H1 (cell line): ENCODE measurements around the gene DACH2. TPM values are rescaled to one million over a fixed set of nuclear protein-coding genes. Genes with fewer than 3 reads are reported as not detected.

ENCODE experiments used
- CTCF ChIA-PET: fragments of 300-600 bp; sonication (Branson Sonifier 250); formaldehyde crosslinking; loops from one replicate; lab custom pipeline; 2021; ENCODE audit not compliant: partially characterized antibody; lab: Charles Lee
- POLR2A ChIA-PET: fragments of 300-600 bp; sonication (Branson Sonifier 250); formaldehyde crosslinking; loops from one replicate; lab custom pipeline; 2021; ENCODE audit warnings: inconsistent platforms; ENCODE audit not compliant: partially characterized antibody; lab: Charles Lee
- DNase-seq, 2 experiments: peaks; one replicate each; pipeline versions ENCODE4 v3.0.0 to v3.0.0-alpha.2; 2010 to 2022; ENCODE audit warnings: low spot score in 2 of 2, low read depth in 1 of 2, mixed read lengths in 1 of 2
- FAIRE-seq: peaks from 2 replicates; lab custom pipeline; 2011; peaks lifted over from hg19 to GRCh38; lab: Jason Lieb, UNC
- H2AFZ ChIP-seq: 2 replicates; pipeline ENCODE4 v1.8.1; 2012; ENCODE audit warnings: low read length, inconsistent platforms
- H2AK5ac ChIP-seq: 2 replicates; pipeline ENCODE4 v1.6.1; 2013; ENCODE audit warnings: low read depth, low read length
- H2BK120ac ChIP-seq: replicated peaks from 2 replicates; pipeline ENCODE3; 2013; ENCODE audit warnings: low read depth, low read length, inconsistent platforms
- H2BK12ac ChIP-seq: 2 replicates; pipeline ENCODE4 v1.6.1; 2013; ENCODE audit warnings: low read depth, low read length
- H2BK15ac ChIP-seq: 2 replicates; pipeline ENCODE4 v1.6.1; 2013; ENCODE audit warnings: low read length
- H2BK20ac ChIP-seq: 2 replicates; pipeline ENCODE4 v1.6.1; 2013; ENCODE audit warnings: low read length
- H2BK5ac ChIP-seq: 2 replicates; pipeline ENCODE4 v1.6.1; 2013; ENCODE audit warnings: low read depth, low read length
- H3K14ac ChIP-seq: 2 replicates; pipeline ENCODE4 v1.6.1; 2013; ENCODE audit warnings: inconsistent platforms; ENCODE audit not compliant: insufficient read length
- H3K18ac ChIP-seq: 2 replicates; pipeline ENCODE4 v1.6.1; 2013; ENCODE audit warnings: low read length; ENCODE audit errors: extremely low read depth
- H3K23ac ChIP-seq: 2 replicates; pipeline ENCODE4 v1.6.1; 2013; ENCODE audit warnings: inconsistent platforms; ENCODE audit not compliant: insufficient read length
- H3K23me2 ChIP-seq: 2 replicates; pipeline ENCODE4 v1.6.1; 2013; ENCODE audit warnings: low read depth, low read length
- H3K27ac ChIP-seq: 2 replicates; pipeline ENCODE4 v1.6.1; 2011; ENCODE audit warnings: low read depth, low read length, inconsistent platforms
- H3K27me3 ChIP-seq, 4 experiments: replicated peaks in 1 of 4; 1 replicate in 1 of 4; 2 replicates in 3 of 4; pipeline versions ENCODE4 v1.6.1 to v1.8.1; 2011 to 2013; ENCODE audit warnings: low read length in 3 of 4, mild to moderate bottlenecking in 3 of 4, inconsistent platforms in 2 of 4, mixed read lengths in 2 of 4, moderate library complexity in 1 of 4; ENCODE audit not compliant: control insufficient read depth in 3 of 4, insufficient read depth in 3 of 4; ENCODE audit errors: extremely low read depth in 1 of 4
- H3K36me3 ChIP-seq, 4 experiments: 2 replicates each; pipeline versions ENCODE4 v1.6.1 to v1.8.1; 2011 to 2013; ENCODE audit warnings: mild to moderate bottlenecking in 4 of 4, low read length in 3 of 4, moderate library complexity in 2 of 4, control low read depth in 1 of 4, inconsistent platforms in 1 of 4; ENCODE audit not compliant: insufficient read depth in 4 of 4, control insufficient read depth in 2 of 4
- H3K4ac ChIP-seq: replicated peaks from 2 replicates; pipeline ENCODE3; 2013; ENCODE audit warnings: low read length, low read depth, mixed read lengths, inconsistent platforms; ENCODE audit not compliant: insufficient read length
- H3K4me1 ChIP-seq, 4 experiments: replicated peaks in 1 of 4; 1 replicate in 1 of 4; 2 replicates in 3 of 4; pipeline versions ENCODE4 v1.6.1 to v1.8.1; 2011 to 2013; ENCODE audit warnings: low read length in 3 of 4, inconsistent platforms in 2 of 4, mixed read lengths in 1 of 4; ENCODE audit not compliant: insufficient read depth in 4 of 4, control insufficient read depth in 3 of 4
- H3K4me2 ChIP-seq, 2 experiments: 2 replicates each; pipeline versions ENCODE4 v1.6.1 to v1.8.1; 2011 to 2013; ENCODE audit warnings: low read depth in 2 of 2, low read length in 2 of 2, control low read depth in 1 of 2, inconsistent platforms in 1 of 2, mild to moderate bottlenecking in 1 of 2; ENCODE audit not compliant: insufficient read depth in 1 of 2
- H3K4me3 ChIP-seq, 4 experiments: fragments of 200-600, 300-600 bp in 1 of 4; sonication (generic), shearing (Covaris generic), sonication (Bioruptor Twin) in 1 of 4; 2 replicates each; pipeline versions ENCODE4 v1.5.1 to v1.8.1; 2011 to 2016; ENCODE audit warnings: low read length in 4 of 4, low read depth in 3 of 4, control low read depth in 2 of 4, inconsistent platforms in 2 of 4, mild to moderate bottlenecking in 2 of 4, mixed read lengths in 1 of 4, moderate library complexity in 1 of 4; ENCODE audit not compliant: insufficient read depth in 2 of 4; ENCODE audit errors: extremely low read depth in 1 of 4
- H3K56ac ChIP-seq: replicated peaks from 2 replicates; pipeline ENCODE3; 2013; ENCODE audit warnings: low read depth, mild to moderate bottlenecking, mixed read lengths, low read length, inconsistent platforms; ENCODE audit not compliant: insufficient read length
- H3K79me1 ChIP-seq: 2 replicates; pipeline ENCODE4 v1.6.1; 2013; ENCODE audit warnings: low read depth, low read length, control low read depth
- H3K79me2 ChIP-seq, 2 experiments: 2 replicates each; pipeline versions ENCODE4 v1.6.1 to v1.8.1; 2012 to 2013; ENCODE audit warnings: low read length in 2 of 2, mild to moderate bottlenecking in 2 of 2, inconsistent platforms in 1 of 2; ENCODE audit not compliant: insufficient read depth in 2 of 2, control insufficient read depth in 1 of 2
- H3K9ac ChIP-seq, 4 experiments: replicated peaks in 1 of 4; 1 replicate in 1 of 4; 2 replicates in 3 of 4; pipeline versions ENCODE4 v1.6.1 to v1.8.1; 2011 to 2013; ENCODE audit warnings: low read depth in 3 of 4, low read length in 3 of 4, control low read depth in 2 of 4, mild to moderate bottlenecking in 2 of 4, moderate library complexity in 2 of 4, inconsistent platforms in 1 of 4; ENCODE audit errors: extremely low read depth in 1 of 4
- H3K9me3 ChIP-seq, 2 experiments: 2 replicates each; pipeline versions ENCODE4 v1.6.1 to v1.8.1; 2012 to 2013; ENCODE audit warnings: mild to moderate bottlenecking in 2 of 2, moderate library complexity in 2 of 2, control low read depth in 1 of 2, inconsistent platforms in 1 of 2, low read depth in 1 of 2, low read length in 1 of 2, mixed read lengths in 1 of 2; ENCODE audit not compliant: insufficient read depth in 2 of 2
- H4K20me1 ChIP-seq, 2 experiments: replicated peaks in 1 of 2; 2 replicates each; pipeline versions ENCODE3 to v1.8.1; 2011 to 2013; ENCODE audit warnings: inconsistent platforms in 2 of 2, low read length in 2 of 2, mild to moderate bottlenecking in 1 of 2; ENCODE audit not compliant: insufficient read depth in 2 of 2, control insufficient read depth in 1 of 2
- H4K5ac ChIP-seq: 2 replicates; pipeline ENCODE4 v1.6.1; 2013; ENCODE audit warnings: low read length, low read depth, mixed read lengths, inconsistent platforms; ENCODE audit not compliant: insufficient read length
- H4K8ac ChIP-seq: 2 replicates; pipeline ENCODE4 v1.8.0; 2013; ENCODE audit warnings: mild to moderate bottlenecking, moderate library complexity, low read length, inconsistent platforms; ENCODE audit not compliant: insufficient read depth; ENCODE audit errors: extremely low read depth
- H4K91ac ChIP-seq: replicated peaks from 2 replicates; pipeline ENCODE3; 2013; ENCODE audit warnings: low read length, mixed read lengths, inconsistent platforms; ENCODE audit not compliant: insufficient read length
- BRCA1 ChIP-seq: IDR thresholded peaks from 2 replicates; pipeline ENCODE4 v1.6.1; 2012; ENCODE audit warnings: low read depth, low read length, improper control_type of control experiment
- CHD1 ChIP-seq: IDR thresholded peaks from 2 replicates; pipeline ENCODE4 v1.6.1; 2012; ENCODE audit warnings: low read depth, low read length, improper control_type of control experiment
- CHD2 ChIP-seq: IDR thresholded peaks from 2 replicates; pipeline ENCODE4 v1.6.1; 2012; ENCODE audit warnings: low read length, improper control_type of control experiment
- CREB1 ChIP-seq: IDR thresholded peaks from 2 replicates; pipeline ENCODE4 v1.6.1; 2012; ENCODE audit warnings: inconsistent platforms
- EP300 ChIP-seq, 2 experiments: IDR thresholded peaks; 1 replicate in 1 of 2; 2 replicates in 1 of 2; pipeline ENCODE4 v1.6.1; 2011 to 2012; ENCODE audit warnings: low read depth in 2 of 2, low read length in 2 of 2, mild to moderate bottlenecking in 2 of 2, borderline replicate concordance in 1 of 2, inconsistent platforms in 1 of 2, moderate library complexity in 1 of 2
- GABPA ChIP-seq: IDR thresholded peaks from 2 replicates; pipeline ENCODE4 v1.6.1; 2011; ENCODE audit warnings: mild to moderate bottlenecking, low read length, moderate library complexity, borderline replicate concordance; ENCODE audit not compliant: insufficient read depth
- GTF2F1 ChIP-seq: IDR thresholded peaks from 2 replicates; pipeline ENCODE4 v1.6.1; 2012; ENCODE audit warnings: low read depth, low read length, improper control_type of control experiment, borderline replicate concordance
- JUN ChIP-seq: IDR thresholded peaks from 2 replicates; pipeline ENCODE4 v1.6.1; 2011; ENCODE audit warnings: low read depth, mild to moderate bottlenecking, improper control_type of control experiment, low read length
- POU5F1 ChIP-seq: IDR thresholded peaks from 2 replicates; pipeline ENCODE4 v1.6.1; 2011; ENCODE audit warnings: low read depth, mild to moderate bottlenecking, low read length, moderate library complexity
- SAP30 ChIP-seq: fragments of 300-600 bp; sonication (generic); IDR thresholded peaks from 2 replicates; pipeline ENCODE4 v1.7.1; 2012; ENCODE audit warnings: low read length, moderate library complexity, mild to moderate bottlenecking, inconsistent platforms; ENCODE audit not compliant: insufficient read depth, insufficient replicate concordance
- SIN3A ChIP-seq, 2 experiments: IDR thresholded peaks in 1 of 2; conservative IDR thresholded peaks in 1 of 2; 2 replicates each; pipeline ENCODE4 v1.6.1; 2011 to 2012; ENCODE audit warnings: low read length in 2 of 2, improper control_type of control experiment in 1 of 2, low read depth in 1 of 2, mild to moderate bottlenecking in 1 of 2
- SP1 ChIP-seq: IDR thresholded peaks from 2 replicates; pipeline ENCODE4 v1.6.1; 2011; ENCODE audit warnings: low read depth, low read length
- SUZ12 ChIP-seq: fragments of 200-600 bp; sonication (generic); IDR thresholded peaks from 2 replicates; pipeline ENCODE4 v1.6.1; 2012; ENCODE audit warnings: mild to moderate bottlenecking, inconsistent platforms, low read length, moderate library complexity, mixed read lengths
- TEAD4 ChIP-seq: IDR thresholded peaks from 2 replicates; pipeline ENCODE4 v1.6.1; 2012; ENCODE audit warnings: low read depth, low read length, inconsistent platforms, mixed read lengths
- WGBS, 2 experiments: shearing (Covaris generic) in 1 of 2; methylation state at CpG; one replicate each; pipeline versions ENCODE4 v1.1.6 to v1.1.7; 2013 to 2015; ENCODE audit warnings: low lambda C conversion rate in 2 of 2, mixed read lengths in 2 of 2, inconsistent platforms in 1 of 2, low coverage in 1 of 2, missing lambda C conversion rate in 1 of 2; ENCODE audit not compliant: insufficient replicate concordance in 2 of 2, insufficient coverage in 1 of 2, insufficient read length in 1 of 2; ENCODE audit errors: extremely low coverage in 1 of 2, missing lambda C conversion rate in 1 of 2; 5-methylcytosine and 5-hydroxymethylcytosine counted together
- polyA plus RNA-seq, 7 experiments: library from polyadenylated mRNA; depleted of rRNA in 3 of 7; stranded (reverse) in 5 of 7; unstranded in 2 of 7; fragments of >200 nt in 5 of 7; fragments of 200-250 nt in 2 of 7; gene quantifications; 1 replicate in 5 of 7; 2 replicates in 1 of 7; 4 replicates in 1 of 7; pipeline versions ENCODE4 v1.2.1 to v1.2.3, GENCODE V29; 2011 to 2013; ENCODE audit warnings: missing spikeins in 2 of 7, mixed read lengths in 2 of 7
- total RNA-seq: library from RNA; stranded (reverse); fragmentation: NEBNext Ultra II Directional; extraction: Animal tissue kit (Norgen Biotek cat#: 25700); gene quantifications from 2 replicates; pipeline ENCODE4 v1.2.1, GENCODE V29; 2021
- TF ChIP-seq, protein P1 (sequence below): IDR thresholded peaks from 2 replicates; pipeline ENCODE4 v1.6.1; 2011; ENCODE audit warnings: low read depth, mild to moderate bottlenecking, low read length; ENCODE audit not compliant: insufficient read depth

DACH2 gene
- total and polyA plus RNA-seq, 2 of the 8 experiments (the other 6 are each of a cell fraction or from before 2014, with no cell fraction given): 1.0 to 1.8 TPM

DNA sequence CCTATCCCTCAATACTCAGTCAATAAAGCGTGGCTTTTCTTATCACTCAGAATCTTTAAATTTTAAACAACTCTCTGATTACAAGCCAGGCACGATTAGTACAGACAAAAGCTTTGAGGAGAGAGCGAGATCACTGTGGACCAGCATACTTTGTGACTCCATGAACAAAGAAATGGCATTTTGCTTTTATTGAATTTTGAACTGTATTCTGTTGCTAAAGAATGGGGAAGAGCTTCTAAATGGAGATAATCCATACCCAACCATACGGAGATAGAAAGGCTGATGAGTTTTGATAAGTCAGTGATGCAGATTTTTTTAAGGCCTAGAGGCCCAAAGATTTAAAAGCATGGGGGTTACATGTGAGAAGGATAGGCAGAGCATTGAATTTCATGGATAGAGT, 259.1 kb downstream of the DACH2 start:
- Histone ChIP-seq H3K79me2 (no peaks in the 10 kb centered on the region), H3K79me1 (no peaks in the 10 kb centered on the region), H3K4ac (no peak overlapping the region), H2BK12ac (no peak overlapping the region), H4K20me1 (no peaks in the 10 kb centered on the region), H3K9ac (no peak overlapping the region), H2AFZ (no peak overlapping the region), H4K5ac (no peak overlapping the region), H3K23ac (no peak overlapping the region), H2BK20ac (no peak overlapping the region), H4K8ac (no peak overlapping the region), H4K91ac (no peak overlapping the region), H3K4me2 (no peak overlapping the region), H3K23me2 (no peaks in the 10 kb centered on the region), H2BK5ac (no peak overlapping the region), H3K56ac (no peak overlapping the region), H3K27ac (no peak overlapping the region), H3K14ac (no peak overlapping the region), H3K18ac (no peak overlapping the region), H3K9me3 (peaks cover 0 to 2% of the 10 kb centered on the region in 2 experiments; a peak in 1 of 4 replicates), H3K4me1 (no peaks in the 10 kb centered on the region), H2AK5ac (no peak overlapping the region), H2BK120ac (no peak overlapping the region), H3K36me3 (no peaks in the 10 kb centered on the region), H3K27me3 (no peaks in the 10 kb centered on the region), H2BK15ac (no peak overlapping the region), H3K4me3 (no peak overlapping the region)
- DNase-seq (no peak), FAIRE-seq (no peak)
- ChIA-PET CTCF (no interaction called here), POLR2A (no interaction called here)
- 94% methylated on average over 4 of the region's 4 CpGs; no CpG with 5 or more reads in 1 of the 2 experiments for WGBS, 2 experiments
- no peak for TF ChIP-seq CREB1
- no peak for TF ChIP-seq GABPA
- no peak for TF ChIP-seq SUZ12
- TF ChIP-seq JUN: no peak
- no peak for TF ChIP-seq SAP30
- TF ChIP-seq TEAD4: no peak
- TF ChIP-seq SIN3A (conservative IDR thresholded peaks at IDR 0.05 in 1 of 2, IDR thresholded peaks at IDR 0.05 in 1 of 2; ENCODE audit: low read depth in 1 of 2, low read length in 2 of 2): no peak
- no peak for TF ChIP-seq POU5F1
- no peak for TF ChIP-seq CHD1
- no peak for TF ChIP-seq CHD2
- TF ChIP-seq SP1: no peak
- TF ChIP-seq EP300 (IDR thresholded peaks at IDR 0.05; ENCODE audit: borderline replicate concordance in 1 of 2, low read depth in 2 of 2, low read length in 2 of 2): no peak
- TF ChIP-seq, protein P1, sequence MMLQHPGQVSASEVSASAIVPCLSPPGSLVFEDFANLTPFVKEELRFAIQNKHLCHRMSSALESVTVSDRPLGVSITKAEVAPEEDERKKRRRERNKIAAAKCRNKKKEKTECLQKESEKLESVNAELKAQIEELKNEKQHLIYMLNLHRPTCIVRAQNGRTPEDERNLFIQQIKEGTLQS: no peak
- no peak for TF ChIP-seq GTF2F1
- no peak for TF ChIP-seq BRCA1
